NCI-H69 (cell line): ENCODE results near the gene KDM7A.

ENCODE experiments used
- DNase-seq: peaks from one replicate; lab custom pipeline; 2025; lab: John Stamatoyannopoulos, UW

KDM7A gene, protein sequence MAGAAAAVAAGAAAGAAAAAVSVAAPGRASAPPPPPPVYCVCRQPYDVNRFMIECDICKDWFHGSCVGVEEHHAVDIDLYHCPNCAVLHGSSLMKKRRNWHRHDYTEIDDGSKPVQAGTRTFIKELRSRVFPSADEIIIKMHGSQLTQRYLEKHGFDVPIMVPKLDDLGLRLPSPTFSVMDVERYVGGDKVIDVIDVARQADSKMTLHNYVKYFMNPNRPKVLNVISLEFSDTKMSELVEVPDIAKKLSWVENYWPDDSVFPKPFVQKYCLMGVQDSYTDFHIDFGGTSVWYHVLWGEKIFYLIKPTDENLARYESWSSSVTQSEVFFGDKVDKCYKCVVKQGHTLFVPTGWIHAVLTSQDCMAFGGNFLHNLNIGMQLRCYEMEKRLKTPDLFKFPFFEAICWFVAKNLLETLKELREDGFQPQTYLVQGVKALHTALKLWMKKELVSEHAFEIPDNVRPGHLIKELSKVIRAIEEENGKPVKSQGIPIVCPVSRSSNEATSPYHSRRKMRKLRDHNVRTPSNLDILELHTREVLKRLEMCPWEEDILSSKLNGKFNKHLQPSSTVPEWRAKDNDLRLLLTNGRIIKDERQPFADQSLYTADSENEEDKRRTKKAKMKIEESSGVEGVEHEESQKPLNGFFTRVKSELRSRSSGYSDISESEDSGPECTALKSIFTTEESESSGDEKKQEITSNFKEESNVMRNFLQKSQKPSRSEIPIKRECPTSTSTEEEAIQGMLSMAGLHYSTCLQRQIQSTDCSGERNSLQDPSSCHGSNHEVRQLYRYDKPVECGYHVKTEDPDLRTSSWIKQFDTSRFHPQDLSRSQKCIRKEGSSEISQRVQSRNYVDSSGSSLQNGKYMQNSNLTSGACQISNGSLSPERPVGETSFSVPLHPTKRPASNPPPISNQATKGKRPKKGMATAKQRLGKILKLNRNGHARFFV

DNA sequence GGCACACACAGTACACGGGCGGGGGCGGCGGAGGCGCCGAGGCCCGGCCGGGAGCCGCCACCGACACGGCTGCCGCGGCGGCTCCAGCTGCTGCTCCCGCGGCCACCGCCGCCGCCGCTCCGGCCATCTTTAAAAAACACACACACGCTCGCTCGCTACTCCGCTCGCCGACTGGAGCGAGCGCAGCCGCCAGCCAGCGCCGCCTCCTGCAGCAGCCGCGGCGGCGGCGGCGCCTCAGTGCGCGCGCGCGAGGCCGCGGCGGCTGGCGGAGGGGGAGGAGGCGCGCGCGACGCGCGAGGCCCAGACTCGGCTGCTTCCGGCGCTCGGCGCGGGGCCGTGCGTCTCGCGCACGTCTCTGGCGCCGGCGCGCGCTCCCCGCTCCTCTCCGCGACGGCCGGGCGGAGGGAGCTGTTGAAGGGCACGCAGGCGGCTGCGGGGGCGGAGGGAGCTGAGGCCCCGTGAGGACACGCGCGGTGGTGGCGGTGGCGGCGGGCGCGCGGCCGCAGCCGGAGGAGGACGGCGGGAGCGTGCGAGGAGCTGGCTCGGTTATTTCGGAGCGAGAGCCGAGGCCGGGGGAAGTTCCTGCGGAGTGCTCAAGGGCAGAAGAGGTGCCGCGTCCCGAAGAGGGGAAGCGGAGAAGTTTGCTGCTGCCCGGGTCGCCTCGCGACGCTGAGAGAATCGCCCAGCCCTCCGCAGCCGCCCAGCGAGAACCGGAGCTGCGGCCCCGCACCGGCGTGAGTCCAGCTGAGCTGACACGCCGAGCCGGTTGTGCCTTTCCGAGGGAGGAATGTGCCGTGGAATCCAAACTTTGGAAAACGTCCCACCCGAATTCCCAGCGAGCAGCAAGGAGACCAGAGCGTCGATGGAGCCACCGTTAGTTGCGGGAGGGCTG lies at the start of gene KDM7A:
Gene KDM7A, minus strand, starts transcription at position 173 of the 892 bp plus-strand sequence. Its CDS starts 46 bp downstream, at position 127.
- DNase-seq: peak; percentile 97

DNA sequence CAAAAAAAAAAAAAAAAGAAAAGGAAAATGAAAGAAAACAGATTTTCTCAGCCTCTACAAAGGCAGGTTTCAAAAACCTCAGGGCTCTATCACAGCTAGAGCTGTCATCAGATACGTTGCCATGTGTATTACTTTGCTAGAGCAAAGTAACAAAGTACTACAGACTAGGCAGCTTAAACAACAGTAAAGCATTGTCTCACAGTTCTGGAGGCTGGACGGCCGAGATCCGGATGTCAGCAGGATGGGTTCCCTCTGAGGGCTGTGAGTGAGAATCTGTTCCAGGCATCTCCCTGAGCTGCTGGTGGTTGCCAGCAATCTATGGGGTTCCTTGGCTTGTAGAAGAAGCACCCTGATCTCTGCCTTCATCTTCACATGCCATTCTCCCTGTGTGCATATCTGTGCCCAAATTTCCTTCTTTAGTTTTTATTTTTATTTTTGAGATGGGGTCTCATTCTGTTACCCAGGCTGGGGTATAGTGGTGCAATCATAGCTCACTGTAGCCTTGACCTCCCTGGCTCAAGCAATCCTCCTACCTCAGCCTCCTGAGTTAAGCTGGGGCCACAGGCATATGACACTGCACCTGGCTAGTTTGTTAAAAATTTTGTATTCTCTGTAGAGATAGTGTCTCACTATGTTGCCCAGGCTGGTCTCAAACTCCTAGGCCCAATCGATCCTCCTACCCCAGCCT lies 48.9 kb upstream of the KDM7A start:
- no peak for DNase-seq

DNA sequence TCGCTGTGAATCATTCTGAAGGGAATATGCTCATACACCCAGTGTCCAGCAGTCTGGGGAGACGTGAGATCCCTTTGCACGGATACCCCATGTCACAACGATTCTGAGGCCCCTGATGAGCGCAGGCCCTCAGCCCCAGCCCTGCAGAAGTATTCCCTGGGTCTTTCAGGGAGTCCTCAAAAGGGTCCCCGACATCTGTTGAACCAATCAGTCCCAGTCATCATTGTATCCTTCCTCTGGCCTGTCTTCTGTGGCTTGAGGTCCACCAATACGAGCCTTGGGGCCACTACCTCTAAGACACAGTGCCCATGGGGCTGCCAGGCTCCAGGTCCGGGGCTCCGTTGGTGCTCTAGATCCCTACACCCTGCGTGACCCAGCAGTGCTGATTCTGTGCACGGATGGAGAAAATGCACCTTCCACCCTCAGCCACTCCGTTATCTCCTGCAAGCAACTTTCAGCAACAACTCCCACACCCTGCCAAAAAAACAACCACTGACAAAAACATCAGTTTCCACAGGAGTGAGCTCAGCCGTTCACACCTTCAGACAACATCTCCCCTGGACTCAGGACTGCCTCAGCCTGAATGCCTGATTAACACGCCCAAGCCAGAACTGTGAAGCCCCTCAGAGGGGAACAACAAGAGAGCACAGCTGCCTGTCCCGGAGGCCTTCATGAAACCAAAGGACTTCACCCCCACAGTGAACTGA lies 46.9 kb upstream of the KDM7A start:
- no peak for DNase-seq

DNA sequence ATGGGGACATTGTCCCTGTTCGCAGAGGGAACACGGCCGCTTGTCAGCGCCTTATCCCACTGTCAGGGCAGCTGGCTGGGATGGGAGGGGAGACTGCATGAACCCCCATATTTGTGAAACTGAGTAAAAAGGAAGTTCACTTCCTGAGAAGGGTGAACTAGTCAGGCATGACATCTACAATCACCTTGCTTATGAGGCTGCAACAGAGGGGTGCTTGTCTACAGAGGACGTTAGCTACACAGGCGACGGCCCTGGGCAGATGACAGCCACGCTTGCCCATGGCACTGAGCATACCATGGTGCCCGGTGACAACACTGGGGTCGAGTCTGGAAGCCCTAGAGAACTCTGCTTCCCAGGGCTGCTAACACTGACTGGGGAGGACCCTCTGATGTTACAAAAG lies 46.0 kb upstream of the KDM7A start:
- no peak for DNase-seq

DNA sequence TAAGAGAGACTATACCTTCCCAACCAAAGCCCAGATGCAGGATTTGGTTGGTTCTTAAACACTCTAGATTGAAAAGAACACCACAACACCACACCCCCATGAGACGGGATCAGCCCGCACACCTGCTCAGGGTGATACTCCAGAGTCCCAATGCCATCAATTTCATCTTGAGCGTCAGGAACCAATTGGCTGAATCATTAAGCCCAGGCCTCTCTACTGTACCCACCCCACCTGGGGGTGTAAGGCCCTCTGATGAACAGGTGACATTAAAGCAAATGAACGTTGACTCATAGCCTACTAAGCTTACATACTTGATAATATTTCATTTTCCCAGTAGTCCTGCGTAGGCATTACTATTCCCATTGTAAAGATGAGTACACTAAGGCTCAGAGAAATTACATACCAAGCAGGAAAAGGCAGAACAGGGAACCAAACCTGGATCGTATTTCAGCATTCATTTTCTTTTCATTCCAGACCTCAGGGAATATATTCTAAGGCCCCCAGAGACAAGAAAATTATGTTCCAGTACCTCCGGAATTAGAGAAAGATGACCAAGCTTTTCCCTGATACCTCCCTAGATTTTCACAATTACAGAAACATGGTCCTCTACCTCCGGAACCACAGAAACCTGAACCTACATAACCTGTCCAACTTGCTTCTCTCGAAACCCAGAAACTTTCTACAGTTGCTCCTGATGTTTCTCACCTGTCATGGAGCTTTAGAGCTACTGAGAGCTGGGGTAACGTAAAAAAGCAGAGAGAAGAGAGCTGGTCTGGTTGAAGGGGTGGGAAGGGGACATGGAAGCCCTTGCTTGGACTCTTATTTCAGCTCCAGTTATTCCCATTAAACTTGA lies 43.1 kb upstream of the KDM7A start:
- no peak for DNase-seq

DNA sequence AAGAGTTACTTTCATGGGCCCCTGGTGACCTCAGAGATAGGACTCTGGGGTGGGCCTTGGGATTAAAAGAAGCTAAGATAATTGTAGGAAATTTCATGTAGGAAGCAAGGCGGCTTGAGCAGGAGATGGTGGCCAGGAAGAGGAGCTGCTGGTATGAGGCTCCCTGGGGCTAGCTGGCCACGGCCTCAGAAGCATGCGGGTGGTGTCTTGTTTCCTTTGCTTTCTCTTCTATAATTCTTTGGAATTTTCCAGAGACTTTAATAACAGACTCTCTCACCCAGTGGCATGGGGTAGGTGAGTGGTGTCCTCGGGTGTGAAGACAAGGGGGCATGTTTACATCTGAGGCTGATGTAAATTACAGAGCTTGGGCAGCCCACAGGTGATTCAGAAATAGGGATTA lies 41.9 kb upstream of the KDM7A start:
- no peak for DNase-seq

DNA sequence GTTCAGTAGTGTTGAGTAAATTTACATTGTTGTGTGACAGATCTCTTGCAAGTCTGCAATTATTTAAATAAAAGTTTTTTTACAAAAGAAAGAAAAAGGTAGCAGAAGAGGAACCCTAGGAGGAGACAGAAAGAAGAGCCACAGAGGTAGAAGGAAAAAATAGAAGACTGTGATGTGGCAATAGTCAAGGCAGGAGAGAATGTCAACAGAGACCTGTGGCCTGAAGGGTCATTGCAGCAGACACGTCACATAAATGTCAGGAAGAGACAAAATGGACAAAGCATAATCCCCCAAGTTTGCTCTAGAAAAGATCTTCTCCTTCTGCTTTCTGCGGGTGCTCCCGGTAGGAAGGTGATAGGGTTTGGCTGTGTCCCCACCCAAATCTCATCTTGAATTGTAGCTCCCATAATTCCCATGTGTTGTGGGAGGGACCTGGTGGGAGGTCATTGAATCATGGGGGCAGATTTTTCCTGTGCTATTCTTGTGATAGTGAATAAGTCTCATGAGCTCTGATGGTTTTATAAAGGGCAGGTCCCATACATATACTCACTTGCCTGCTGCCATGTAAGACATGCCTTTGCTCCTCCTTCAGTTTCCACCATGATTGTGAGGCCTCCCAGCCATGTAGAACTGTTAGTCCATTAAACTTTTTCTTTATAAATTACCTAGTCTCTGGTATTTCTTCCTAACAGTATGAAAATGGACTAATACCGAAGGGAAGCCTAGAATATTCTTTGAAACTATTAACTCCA lies 41.1 kb upstream of the KDM7A start:
- no peak for DNase-seq

DNA sequence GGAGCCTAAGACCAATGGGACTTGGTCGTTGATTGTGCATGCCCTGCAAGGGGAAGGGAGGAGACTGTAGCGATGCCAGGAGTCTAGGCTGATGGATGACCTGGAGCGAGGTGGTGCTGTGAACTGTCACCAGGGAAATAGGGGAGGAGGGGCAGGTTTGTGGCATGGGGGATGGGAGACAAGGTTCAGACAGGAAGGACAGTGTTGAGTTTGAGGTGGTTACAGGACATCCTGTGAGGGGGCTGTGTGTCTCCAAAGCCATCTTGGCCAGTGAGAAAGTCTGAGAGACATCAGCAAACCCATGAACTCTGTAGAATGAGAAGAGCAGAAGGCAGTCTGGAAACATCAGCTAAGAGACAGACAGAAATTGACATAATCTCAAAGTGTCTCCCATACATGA lies 38.5 kb upstream of the KDM7A start:
- DNase-seq: no peak

DNA sequence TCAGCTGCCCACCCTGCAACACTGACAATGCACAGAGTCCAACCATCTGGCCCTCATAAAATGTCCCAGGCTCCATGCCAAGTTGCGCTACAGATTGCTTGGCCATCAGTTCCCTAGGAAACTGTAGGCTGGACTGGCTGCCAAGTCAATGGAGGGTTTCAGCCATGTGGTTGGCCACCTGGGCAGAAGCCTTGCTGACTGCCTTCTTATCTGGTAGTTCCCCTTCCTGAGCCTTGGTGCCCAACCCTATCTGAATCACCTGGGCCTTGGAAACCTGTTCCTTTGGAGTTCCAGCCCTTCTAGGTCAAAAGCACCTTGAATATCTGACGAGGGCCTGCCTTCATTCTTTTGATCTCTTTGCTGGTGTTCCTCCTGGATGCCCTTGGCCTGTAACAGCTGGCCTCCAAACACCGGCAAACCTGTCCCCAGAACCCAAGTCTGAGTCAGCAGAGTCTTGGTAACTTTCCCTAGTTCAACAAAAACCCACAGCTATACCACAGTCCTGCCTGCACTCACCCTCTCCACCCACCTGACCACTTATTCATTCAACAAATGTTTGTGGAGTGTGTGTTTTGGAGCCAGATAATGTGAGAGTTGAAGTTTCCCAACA lies 37.4 kb upstream of the KDM7A start:
- DNase-seq: peak; percentile 90

DNA sequence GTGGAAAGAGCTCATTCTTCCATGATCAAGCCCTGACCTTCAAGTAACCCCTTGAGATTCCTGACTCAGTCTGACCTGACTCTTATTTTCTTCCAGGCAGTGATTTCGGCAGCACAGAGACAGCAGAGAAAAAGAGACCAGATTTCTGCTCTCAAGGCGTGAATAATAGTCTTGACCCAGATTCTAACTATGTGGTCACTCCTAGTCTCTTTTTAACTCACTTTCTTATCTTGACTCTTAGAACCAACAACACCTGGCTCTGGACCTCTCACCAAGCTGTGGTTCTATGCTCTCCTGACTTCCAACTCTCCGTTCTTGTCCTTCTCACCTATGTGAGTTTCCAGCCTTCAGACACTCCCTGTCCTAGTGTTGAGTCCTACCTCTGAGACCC lies 36.9 kb upstream of the KDM7A start:
- DNase-seq: no peak

DNA sequence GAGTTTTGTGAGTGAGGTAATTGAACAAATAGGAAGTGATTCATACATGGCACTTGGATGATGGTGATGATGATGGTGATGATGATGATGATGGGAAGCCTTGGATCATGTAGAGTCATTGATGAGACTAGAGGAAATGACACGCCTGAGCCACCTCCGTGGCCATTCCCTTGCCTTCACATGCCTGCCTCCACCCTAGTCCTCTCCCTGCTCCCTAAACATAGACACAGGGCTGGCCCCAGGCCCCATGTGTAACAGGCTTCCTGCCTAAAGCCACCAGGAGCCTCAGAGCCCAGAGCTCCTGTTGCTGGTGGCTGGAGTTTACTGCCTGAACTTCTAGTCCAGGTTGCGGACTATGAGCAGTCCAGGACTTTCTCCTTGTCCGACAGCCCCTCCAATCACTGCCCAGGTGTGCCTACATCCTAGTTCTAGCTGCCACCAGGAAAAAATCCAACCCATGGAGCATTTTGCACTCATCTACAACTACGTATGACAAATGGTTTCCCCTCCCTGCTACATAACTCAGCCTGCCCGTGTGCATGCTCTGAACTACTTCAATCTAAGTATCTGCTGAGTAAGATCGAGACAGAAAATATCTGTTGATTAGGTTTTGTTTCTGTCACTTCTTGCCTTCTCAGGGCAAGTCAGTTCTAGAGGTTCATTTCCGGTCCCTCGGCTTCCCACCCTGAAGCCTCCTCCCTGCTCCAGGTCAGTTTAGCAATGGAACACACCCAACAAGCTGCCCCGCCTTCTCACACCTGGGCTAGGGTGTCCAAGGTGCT lies 35.5 kb upstream of the KDM7A start:
- peak; percentile 29 for DNase-seq

DNA sequence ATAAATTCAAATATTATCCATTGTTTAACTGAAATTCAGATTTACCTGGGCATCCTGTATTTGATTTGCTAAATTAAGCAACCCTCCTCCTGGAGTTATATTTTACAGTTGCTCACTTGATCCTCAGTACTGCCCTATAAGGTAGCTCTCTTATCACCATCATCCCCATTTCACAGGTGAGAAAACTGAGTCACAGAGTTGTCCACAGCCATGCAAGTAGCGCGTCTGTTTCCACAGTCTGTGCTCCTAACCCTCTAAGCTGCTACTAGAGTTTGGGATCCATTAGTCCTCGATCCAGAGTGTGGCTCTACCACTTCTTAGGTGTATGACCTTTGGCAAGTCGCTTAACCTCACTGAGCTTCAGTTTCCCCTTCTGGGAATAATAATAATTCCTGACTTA lies 34.9 kb upstream of the KDM7A start:
- no peak for DNase-seq

DNA sequence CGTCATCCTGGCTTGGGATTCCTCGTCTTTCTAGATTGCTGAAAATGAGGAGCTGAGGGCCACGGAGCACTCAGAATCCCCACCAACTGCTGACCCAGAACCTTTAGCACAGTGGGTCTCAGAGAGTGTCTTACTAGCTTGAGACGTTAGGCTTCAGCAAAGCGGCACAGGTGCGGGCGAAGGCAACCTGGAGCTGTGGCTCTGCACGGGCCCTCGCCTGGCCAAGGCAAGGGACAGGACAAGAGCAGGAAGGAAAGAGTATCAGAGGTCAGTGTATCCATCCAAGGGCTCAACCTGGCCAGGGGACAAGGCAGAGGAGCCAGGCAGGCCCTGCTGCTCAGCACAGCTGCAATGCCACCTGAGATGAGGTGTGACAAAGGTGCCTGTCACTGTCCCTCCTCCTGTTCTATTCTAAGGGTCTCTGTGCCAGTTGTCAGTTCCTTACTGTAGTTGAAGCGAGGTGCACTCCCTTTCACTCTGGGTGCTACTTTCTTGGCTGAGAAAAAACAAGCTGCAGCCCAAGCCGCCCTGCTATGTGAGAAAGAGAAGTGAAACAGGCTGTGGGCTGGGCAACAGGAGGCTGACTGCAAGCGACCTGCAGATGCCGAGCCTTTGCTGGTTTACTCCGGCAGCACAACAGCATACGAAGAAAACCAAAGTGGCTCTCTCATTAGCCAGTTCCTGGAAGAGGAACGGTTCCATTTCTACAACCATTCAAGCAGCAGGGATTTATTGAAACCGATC lies 33.3 kb upstream of the KDM7A start:
- DNase-seq: no peak

DNA sequence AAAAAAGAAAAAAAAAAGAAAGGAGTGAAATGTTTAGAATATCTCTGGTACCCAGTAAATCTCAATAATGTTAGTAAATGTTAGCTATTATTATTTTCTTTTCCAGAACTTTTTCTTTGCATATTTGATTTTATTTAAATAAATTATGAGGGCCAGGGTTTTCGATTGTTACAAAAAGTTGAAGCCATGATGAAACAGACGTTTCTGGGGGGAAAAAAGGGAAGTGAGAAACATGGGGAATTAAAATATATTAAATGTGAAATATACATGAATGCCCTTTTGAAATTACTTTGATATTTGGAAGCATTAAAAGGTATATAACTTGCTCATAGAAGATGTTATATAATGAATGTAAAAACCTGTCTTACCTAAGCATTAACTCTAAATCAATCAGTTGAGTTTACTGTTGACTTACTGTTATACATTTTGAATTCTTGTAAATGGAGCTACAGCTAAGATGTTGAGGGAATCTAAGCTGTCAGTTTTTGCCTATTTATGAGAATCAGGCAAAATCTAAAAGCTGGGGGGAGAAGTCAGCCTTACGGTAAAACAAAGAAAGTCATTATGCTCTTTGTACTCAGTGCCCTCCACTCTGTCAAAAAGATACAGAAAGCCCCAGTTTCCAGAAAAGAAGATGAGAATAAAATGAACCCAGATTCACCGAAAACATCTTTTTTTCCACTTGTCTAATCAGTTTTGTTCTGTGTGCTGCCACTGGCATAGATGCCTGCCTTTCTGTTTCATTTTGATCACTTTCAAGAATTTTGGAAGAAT lies 30.0 kb upstream of the KDM7A start:
- no peak for DNase-seq

DNA sequence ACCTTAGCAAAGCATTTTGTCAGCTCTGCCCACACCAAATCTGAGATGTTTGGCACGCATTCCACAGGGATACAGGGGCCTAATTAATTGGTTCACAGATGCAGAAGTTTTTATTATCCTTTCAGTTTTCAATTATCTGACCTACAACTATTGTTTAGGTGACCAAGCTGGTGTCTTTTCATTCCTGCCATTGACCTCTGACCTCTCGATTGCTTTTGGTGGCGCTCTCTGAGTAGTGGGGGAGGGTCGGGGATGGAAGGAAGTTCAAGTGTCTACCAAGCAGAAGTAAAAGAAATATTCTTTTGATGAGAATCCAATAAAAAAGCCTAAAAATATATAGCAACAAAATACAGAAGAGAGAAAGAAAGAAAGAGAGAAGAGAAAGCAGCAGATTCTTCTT lies 28.8 kb upstream of the KDM7A start:
- DNase-seq: no peak

DNA sequence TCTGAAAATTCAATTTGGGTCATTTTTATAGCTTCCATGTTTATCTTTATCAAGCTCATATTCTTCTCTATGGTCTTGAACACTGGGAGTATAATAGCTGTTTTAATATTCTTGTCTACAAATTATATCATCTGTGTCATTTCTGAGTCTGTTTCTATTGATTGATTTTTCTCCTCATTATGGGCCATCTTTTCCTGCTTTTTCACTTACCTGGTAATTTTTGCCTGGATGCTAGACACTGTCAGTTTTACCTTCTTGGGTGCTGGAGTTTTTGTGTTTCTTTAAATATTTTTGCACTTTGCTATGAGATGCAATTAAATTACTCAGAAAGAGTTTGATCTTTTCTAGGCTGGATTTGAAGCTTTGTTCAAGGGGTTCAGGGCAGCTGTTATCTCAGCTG lies 26.8 kb upstream of the KDM7A start:
- no peak for DNase-seq
